ENCODE data around the gene ILKAP.

GRCh38 chr2:238129166-238130010, 74.1 kb downstream of the ILKAP start:
- no peak for TF ChIP-seq POLR2AphosphoS5 (IDR thresholded peaks at IDR 0.05; ENCODE audit: low read depth, low read length)
- TF ChIP-seq, protein P1, sequence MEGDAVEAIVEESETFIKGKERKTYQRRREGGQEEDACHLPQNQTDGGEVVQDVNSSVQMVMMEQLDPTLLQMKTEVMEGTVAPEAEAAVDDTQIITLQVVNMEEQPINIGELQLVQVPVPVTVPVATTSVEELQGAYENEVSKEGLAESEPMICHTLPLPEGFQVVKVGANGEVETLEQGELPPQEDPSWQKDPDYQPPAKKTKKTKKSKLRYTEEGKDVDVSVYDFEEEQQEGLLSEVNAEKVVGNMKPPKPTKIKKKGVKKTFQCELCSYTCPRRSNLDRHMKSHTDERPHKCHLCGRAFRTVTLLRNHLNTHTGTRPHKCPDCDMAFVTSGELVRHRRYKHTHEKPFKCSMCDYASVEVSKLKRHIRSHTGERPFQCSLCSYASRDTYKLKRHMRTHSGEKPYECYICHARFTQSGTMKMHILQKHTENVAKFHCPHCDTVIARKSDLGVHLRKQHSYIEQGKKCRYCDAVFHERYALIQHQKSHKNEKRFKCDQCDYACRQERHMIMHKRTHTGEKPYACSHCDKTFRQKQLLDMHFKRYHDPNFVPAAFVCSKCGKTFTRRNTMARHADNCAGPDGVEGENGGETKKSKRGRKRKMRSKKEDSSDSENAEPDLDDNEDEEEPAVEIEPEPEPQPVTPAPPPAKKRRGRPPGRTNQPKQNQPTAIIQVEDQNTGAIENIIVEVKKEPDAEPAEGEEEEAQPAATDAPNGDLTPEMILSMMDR (IDR thresholded peaks at IDR 0.05) = no peak

Data from SK-N-SH (cell line).